Neuronal stem cell (in vitro differentiated cells): ENCODE results near the gene PIP5K1C.

Source experiments
- DNase-seq: peaks from one replicate; pipeline ENCODE4 v3.0.0-alpha.2; 2013; ENCODE audit warnings: low spot score
- H2AFZ ChIP-seq: one replicate; pipeline ENCODE4 v1.6.1; 2013; ENCODE audit warnings: mild to moderate bottlenecking, low read length, inconsistent platforms
- H2AK5ac ChIP-seq: 2 replicates; pipeline ENCODE4 v1.6.1; 2013; ENCODE audit warnings: low read depth, mild to moderate bottlenecking, inconsistent platforms, low read length, moderate library complexity, mixed read lengths
- H2BK120ac ChIP-seq: 2 replicates; pipeline ENCODE4 v1.6.1; 2013; ENCODE audit warnings: low read depth, mild to moderate bottlenecking, inconsistent platforms, low read length, moderate library complexity, mixed read lengths
- H2BK12ac ChIP-seq: one replicate; pipeline ENCODE4 v1.6.1; 2013; ENCODE audit warnings: low read length, inconsistent platforms
- H2BK15ac ChIP-seq: 2 replicates; pipeline ENCODE4 v1.6.1; 2013; ENCODE audit warnings: mild to moderate bottlenecking, low read length, inconsistent platforms, mixed read lengths
- H2BK5ac ChIP-seq: one replicate; pipeline ENCODE4 v1.6.1; 2013; ENCODE audit warnings: inconsistent platforms, mild to moderate bottlenecking, low read length, moderate library complexity
- H3K14ac ChIP-seq: one replicate; pipeline ENCODE4 v1.6.1; 2013; ENCODE audit warnings: low read length, inconsistent platforms
- H3K18ac ChIP-seq: 2 replicates; pipeline ENCODE4 v1.6.1; 2013; ENCODE audit warnings: low read length, inconsistent platforms
- H3K23ac ChIP-seq: 2 replicates; pipeline ENCODE4 v1.6.1; 2013; ENCODE audit warnings: low read depth, mild to moderate bottlenecking, mixed read lengths, low read length, inconsistent platforms; ENCODE audit not compliant: poor library complexity
- H3K27ac ChIP-seq: replicated peaks from 3 replicates; pipeline ENCODE4 v1.5.1; 2013; ENCODE audit warnings: low read length, inconsistent platforms
- H3K27me3 ChIP-seq, 3 experiments: 2 replicates each; pipeline ENCODE4 v1.6.1; 2013; ENCODE audit warnings: low read length in 3 of 3, mild to moderate bottlenecking in 2 of 3, inconsistent platforms in 1 of 3, low read depth in 1 of 3, mixed read lengths in 1 of 3, moderate library complexity in 1 of 3; ENCODE audit not compliant: control insufficient read depth in 3 of 3, insufficient read depth in 3 of 3
- H3K36me3 ChIP-seq, 2 donors: replicated peaks in 1 of 2; 2 replicates each; pipeline ENCODE4 v1.6.1; 2013; ENCODE audit warnings: low read length in 2 of 2; ENCODE audit not compliant: control insufficient read depth in 2 of 2, insufficient read depth in 2 of 2
- H3K4ac ChIP-seq: 2 replicates; pipeline ENCODE4 v1.6.1; 2013; ENCODE audit warnings: inconsistent platforms, mild to moderate bottlenecking, low read length, moderate library complexity
- H3K4me1 ChIP-seq, 2 donors: 1 replicate in 1 of 2; 2 replicates in 1 of 2; pipeline ENCODE4 v1.6.1; 2013; ENCODE audit warnings: low read length in 2 of 2, low read depth in 1 of 2; ENCODE audit not compliant: control insufficient read depth in 2 of 2, insufficient read depth in 1 of 2
- H3K4me2 ChIP-seq: one replicate; pipeline ENCODE4 v1.6.1; 2013; ENCODE audit warnings: mild to moderate bottlenecking, low read length, inconsistent platforms; ENCODE audit not compliant: insufficient read depth, poor library complexity, severe bottlenecking
- H3K4me3 ChIP-seq, 2 donors: 2 replicates each; pipeline ENCODE4 v1.5.1; 2013; ENCODE audit warnings: low read length in 2 of 2, mild to moderate bottlenecking in 2 of 2, inconsistent platforms in 1 of 2, moderate library complexity in 1 of 2
- H3K79me1 ChIP-seq: one replicate; pipeline ENCODE4 v1.6.1; 2013; ENCODE audit warnings: low read depth, mild to moderate bottlenecking, inconsistent platforms, low read length, moderate library complexity
- H3K9ac ChIP-seq: one replicate; pipeline ENCODE4 v1.6.1; 2013; ENCODE audit warnings: mild to moderate bottlenecking, low read depth, low read length, inconsistent platforms; ENCODE audit not compliant: poor library complexity
- H3K9me3 ChIP-seq, 2 donors: replicated peaks in 1 of 2; 2 replicates each; pipeline versions ENCODE3 to v1.6.1; 2013; ENCODE audit warnings: low read length in 2 of 2, mild to moderate bottlenecking in 2 of 2, inconsistent platforms in 1 of 2, low read depth in 1 of 2, mixed read lengths in 1 of 2, moderate library complexity in 1 of 2; ENCODE audit not compliant: control insufficient read depth in 2 of 2, insufficient read depth in 1 of 2
- H4K8ac ChIP-seq: one replicate; pipeline ENCODE4 v1.6.1; 2013; ENCODE audit warnings: low read depth, mild to moderate bottlenecking, inconsistent platforms, low read length, moderate library complexity
- H4K91ac ChIP-seq: one replicate; pipeline ENCODE4 v1.6.1; 2013; ENCODE audit warnings: low read length, low read depth, mild to moderate bottlenecking, inconsistent platforms; ENCODE audit not compliant: poor library complexity
- WGBS, 2 donors: extraction: QIAGEN DNeasy Blood & Tissue Kit; methylation state at CpG; one replicate each; pipeline ENCODE4 v1.1.7; 2013; ENCODE audit warnings: missing lambda C conversion rate in 2 of 2, mixed read lengths in 1 of 2; ENCODE audit not compliant: insufficient read length in 2 of 2, insufficient replicate concordance in 1 of 2; ENCODE audit errors: extremely low coverage in 2 of 2; 5-methylcytosine and 5-hydroxymethylcytosine counted together

The PIP5K1C gene

DNA sequence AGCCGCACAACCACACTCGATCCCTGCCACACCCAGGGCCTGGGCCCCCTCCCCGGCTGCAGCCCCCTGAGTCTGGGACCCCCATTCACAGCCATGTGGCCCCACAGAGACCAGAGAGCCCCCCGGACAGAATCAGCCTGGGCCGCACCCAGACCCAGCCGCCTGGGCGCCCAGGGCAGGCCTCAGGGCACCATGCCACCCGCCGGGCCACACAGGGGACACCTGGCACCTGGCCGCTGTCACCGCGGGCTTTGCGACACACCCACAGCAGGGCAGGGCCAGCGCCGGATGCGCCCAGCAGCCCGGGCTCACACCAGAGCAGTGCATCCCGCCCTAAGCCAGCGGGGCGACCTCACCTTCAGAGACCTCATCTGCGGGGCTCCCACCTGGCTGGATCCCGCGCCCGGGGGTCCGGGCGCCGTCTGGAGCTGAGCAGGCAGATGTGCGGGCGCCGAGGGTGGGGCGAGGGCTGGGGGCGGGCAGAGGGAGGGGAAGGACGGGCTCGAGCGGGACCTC lies 94.0 kb downstream of the PIP5K1C start:
- no peak for DNase-seq
- peaks cover 5 to 18% of the 10 kb centered on the region in 2 donors for H3K4me1 ChIP-seq
- H3K9ac ChIP-seq, result peak overlapping the region; percentile 70
- no peaks in the 10 kb centered on the region for H3K79me1 ChIP-seq
- peak overlapping the region; percentile 37 for H2AK5ac ChIP-seq
- no peak overlapping the region for H4K8ac ChIP-seq
- peak overlapping the region; percentile 73 for H3K23ac ChIP-seq
- H2BK15ac ChIP-seq, result peak overlapping the region; percentile 55
- H4K91ac ChIP-seq, result no peak overlapping the region
- H2BK12ac ChIP-seq, result no peak overlapping the region
- H3K4ac ChIP-seq, result no peak overlapping the region
- peak overlapping the region; percentile 90 for H2BK5ac ChIP-seq
- WGBS, 2 donors, result no CpG with 5 or more reads among the region's 35 CpGs
- no peak overlapping the region for H3K14ac ChIP-seq
- H3K36me3 ChIP-seq, result peaks cover 2 to 14% of the 10 kb centered on the region in 2 donors
- H2AFZ ChIP-seq, result peak overlapping the region; percentile 74
- H3K9me3 ChIP-seq, result no peaks in the 10 kb centered on the region
- peak overlapping the region; percentile 54 for H3K4me2 ChIP-seq
- peaks cover 3 to 29% (median 28%) of the 10 kb centered on the region in 3 experiments for H3K27me3 ChIP-seq
- H3K27ac ChIP-seq, result no peak overlapping the region
- H3K18ac ChIP-seq, result peak overlapping the region; percentile 95
- H2BK120ac ChIP-seq, result no peak overlapping the region
- peak overlapping the region in 1 of 2 donors; percentile 65 for H3K4me3 ChIP-seq

GRCh38 chr19:3605770-3606169 lies 94.5 kb downstream of the PIP5K1C start:
- H3K9ac ChIP-seq, result no peak overlapping the region
- H3K18ac ChIP-seq, result peak overlapping the region; percentile 80
- no CpG with 5 or more reads among the region's 5 CpGs for WGBS, 2 donors
- DNase-seq, result no peak
- H2AK5ac ChIP-seq, result no peak overlapping the region
- H3K4me3 ChIP-seq, result no peak overlapping the region
- no peaks in the 10 kb centered on the region for H3K9me3 ChIP-seq
- H2BK5ac ChIP-seq, result no peak overlapping the region
- no peak overlapping the region for H2BK12ac ChIP-seq
- H4K91ac ChIP-seq, result no peak overlapping the region
- H2BK120ac ChIP-seq, result no peak overlapping the region
- H3K79me1 ChIP-seq, result no peaks in the 10 kb centered on the region
- H2AFZ ChIP-seq, result peak overlapping the region; percentile 74
- no peak overlapping the region for H4K8ac ChIP-seq
- peak overlapping the region; percentile 55 for H2BK15ac ChIP-seq
- no peak overlapping the region for H3K14ac ChIP-seq
- no peak overlapping the region for H3K4ac ChIP-seq
- H3K27me3 ChIP-seq, result peaks cover 3 to 29% (median 28%) of the 10 kb centered on the region in 3 experiments
- H3K27ac ChIP-seq, result no peak overlapping the region
- peaks cover 2 to 10% of the 10 kb centered on the region in 2 donors for H3K36me3 ChIP-seq
- H3K23ac ChIP-seq, result peak overlapping the region; percentile 73
- H3K4me1 ChIP-seq, result peaks cover 5 to 18% of the 10 kb centered on the region in 2 donors
- no peak overlapping the region for H3K4me2 ChIP-seq

GRCh38 chr19:3605361-3605760 lies 94.9 kb downstream of the PIP5K1C start:
- Histone ChIP-seq H3K14ac (no peak overlapping the region), H3K27me3 (peaks cover 3 to 29% (median 28%) of the 10 kb centered on the region in 3 experiments), H3K18ac (no peak overlapping the region), H2BK5ac (no peak overlapping the region), H3K4me3 (no peak overlapping the region), H3K9me3 (no peaks in the 10 kb centered on the region), H3K23ac (peak overlapping the region; percentile 73), H2BK12ac (no peak overlapping the region), H3K79me1 (no peaks in the 10 kb centered on the region), H2AK5ac (peak overlapping the region; percentile 1), H3K27ac (no peak overlapping the region), H3K4me2 (no peak overlapping the region), H2BK120ac (no peak overlapping the region), H2BK15ac (no peak overlapping the region), H3K4me1 (peaks cover 5 to 18% of the 10 kb centered on the region in 2 donors), H3K36me3 (peaks cover 2 to 6% of the 10 kb centered on the region in 2 donors), H2AFZ (no peak overlapping the region), H3K4ac (no peak overlapping the region), H4K91ac (no peak overlapping the region), H4K8ac (no peak overlapping the region), H3K9ac (no peak overlapping the region)
- no CpG with 5 or more reads among the region's 3 CpGs for WGBS, 2 donors
- DNase-seq, result no peak

DNA sequence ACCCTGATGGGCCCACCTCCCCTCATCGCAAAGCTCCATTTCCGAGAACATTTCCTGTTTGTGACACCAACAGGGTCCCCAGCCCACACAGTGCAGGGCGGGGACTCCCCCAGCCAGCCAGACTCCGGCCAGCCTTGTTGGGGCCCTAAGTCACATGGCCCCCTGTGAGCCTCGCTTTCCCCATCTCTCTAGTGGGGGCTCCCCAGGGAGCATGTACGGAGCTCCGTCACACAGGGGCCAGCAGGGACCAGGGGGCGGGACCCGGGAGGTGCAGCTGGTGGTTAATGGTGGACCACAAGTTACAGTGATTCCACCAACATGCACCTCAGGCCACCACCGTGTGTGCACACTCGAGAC lies 95.3 kb downstream of the PIP5K1C start:
- no peak overlapping the region for H3K27ac ChIP-seq
- no peak overlapping the region for H2AFZ ChIP-seq
- H3K23ac ChIP-seq, result peak overlapping the region; percentile 73
- H2AK5ac ChIP-seq, result peak overlapping the region; percentile 1
- no peak overlapping the region for H3K4me3 ChIP-seq
- no peak overlapping the region for H3K14ac ChIP-seq
- no peak overlapping the region for H2BK120ac ChIP-seq
- H2BK15ac ChIP-seq, result no peak overlapping the region
- H3K4ac ChIP-seq, result no peak overlapping the region
- DNase-seq, result no peak
- H4K8ac ChIP-seq, result peak overlapping the region; percentile 86
- H2BK12ac ChIP-seq, result peak overlapping the region; percentile 25
- peak overlapping the region; percentile 38 for H3K18ac ChIP-seq
- H3K27me3 ChIP-seq, result peaks cover 3 to 29% (median 28%) of the 10 kb centered on the region in 3 experiments
- H4K91ac ChIP-seq, result no peak overlapping the region
- peaks cover 5 to 18% of the 10 kb centered on the region in 2 donors for H3K4me1 ChIP-seq
- H2BK5ac ChIP-seq, result no peak overlapping the region
- H3K4me2 ChIP-seq, result no peak overlapping the region
- H3K9me3 ChIP-seq, result no peaks in the 10 kb centered on the region
- no peak overlapping the region for H3K9ac ChIP-seq
- WGBS, 2 donors, result no CpG with 5 or more reads among the region's 11 CpGs
- H3K36me3 ChIP-seq, result peaks cover 0 to 2% of the 10 kb centered on the region in 2 donors
- H3K79me1 ChIP-seq, result no peaks in the 10 kb centered on the region
